Measurements from ENCODE around the gene FHAD1. TPM values are rescaled to one million over a fixed set of nuclear protein-coding genes. Genes with fewer than 3 reads are reported as not detected.

The FHAD1 gene
- total and polyA plus RNA-seq, 9 donors, result 0.82 to 2.1 (median 1.3) TPM

DNA sequence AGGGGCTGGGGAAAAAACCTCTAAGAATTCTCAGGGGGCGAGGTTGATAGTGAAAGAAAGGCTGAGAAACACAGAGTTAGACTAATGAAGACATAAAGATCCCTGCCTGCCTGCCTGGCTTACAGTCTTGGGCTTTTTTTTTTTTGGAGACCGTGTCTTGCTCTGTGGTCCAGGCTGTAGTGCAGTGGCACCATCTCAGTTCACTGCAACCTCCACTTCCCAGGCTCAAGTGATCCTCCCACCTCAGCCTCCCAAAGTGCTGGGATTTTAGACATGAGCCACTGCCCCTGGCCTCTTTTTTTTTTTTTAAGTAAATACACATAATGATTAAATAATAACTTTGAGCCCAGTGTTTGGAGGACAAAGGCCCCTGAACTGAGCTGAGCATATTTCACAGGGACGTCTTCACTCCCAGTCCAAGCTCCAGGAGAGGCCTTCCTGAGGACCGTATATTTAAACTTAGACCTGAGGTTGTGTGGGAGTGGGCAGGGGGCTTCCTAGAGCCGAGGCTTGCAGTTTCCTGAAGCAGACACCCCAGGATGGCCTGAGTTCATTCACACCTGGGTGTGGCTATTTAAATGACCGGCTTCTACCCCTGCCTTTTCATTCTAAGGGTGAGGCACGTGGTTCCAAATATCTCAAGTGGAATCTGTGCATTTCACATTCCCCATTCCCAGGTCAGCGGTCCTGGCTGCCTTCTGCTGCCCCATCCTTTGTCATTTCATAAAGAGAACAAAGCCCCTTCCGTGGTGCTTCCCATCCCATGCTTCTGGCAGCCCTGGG is 146.6 kb downstream of the FHAD1 start:
- no peaks in the 10 kb centered on the region for H3K36me3 ChIP-seq (ENCODE audit: control insufficient read depth, insufficient read depth, low read length)
- no peaks in the 10 kb centered on the region for H3K4me1 ChIP-seq (ENCODE audit: control insufficient read depth, insufficient read depth, low read length)
- no peak overlapping the region for H3K4me3 ChIP-seq (ENCODE audit: low read length)
- H3K9me3 ChIP-seq (replicated peaks; ENCODE audit: control insufficient read depth, low read depth, low read length), result no peaks in the 10 kb centered on the region
- H3K27ac ChIP-seq (ENCODE audit: low read length), result no peak overlapping the region
- no peak for DNase-seq
- 52% methylated on average over 8 of the region's 9 CpGs for WGBS (ENCODE audit: insufficient coverage)
- peaks cover 4% of the 10 kb centered on the region for H3K27me3 ChIP-seq (ENCODE audit: control insufficient read depth, insufficient read depth, low read length)

DNA sequence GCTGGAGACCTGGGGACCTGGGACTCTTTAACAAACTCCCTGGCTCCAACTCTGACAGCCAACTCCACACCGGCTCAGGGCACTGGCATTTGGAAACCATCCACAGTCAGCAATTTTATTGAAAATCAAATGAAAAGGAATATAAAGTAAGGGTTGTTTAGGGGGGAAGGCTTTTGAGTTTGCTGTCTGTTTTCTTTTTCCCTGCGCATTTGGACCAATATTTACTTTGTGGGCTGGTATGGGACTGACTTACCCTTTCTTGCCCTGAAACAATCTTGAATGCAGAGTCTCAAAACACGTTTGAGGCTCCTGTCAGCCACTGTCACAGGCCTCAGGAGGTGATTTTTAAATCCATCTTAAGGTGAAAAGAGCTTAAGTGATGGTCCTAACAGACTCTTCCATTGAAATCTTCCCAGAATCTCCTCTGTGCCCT is 147.3 kb downstream of the FHAD1 start:
- no peak overlapping the region for H3K27ac ChIP-seq (ENCODE audit: low read length)
- no peak overlapping the region for H3K4me3 ChIP-seq (ENCODE audit: low read length)
- peaks cover 3% of the 10 kb centered on the region for H3K27me3 ChIP-seq (ENCODE audit: control insufficient read depth, insufficient read depth, low read length)
- peaks cover under 1% of the 10 kb centered on the region for H3K9me3 ChIP-seq (replicated peaks; ENCODE audit: control insufficient read depth, low read depth, low read length)
- no peaks in the 10 kb centered on the region for H3K4me1 ChIP-seq (ENCODE audit: control insufficient read depth, insufficient read depth, low read length)
- no peak for DNase-seq
- no CpG with 5 or more reads among the region's 3 CpGs for WGBS (ENCODE audit: insufficient coverage)
- H3K36me3 ChIP-seq (ENCODE audit: control insufficient read depth, insufficient read depth, low read length), result no peaks in the 10 kb centered on the region

DNA sequence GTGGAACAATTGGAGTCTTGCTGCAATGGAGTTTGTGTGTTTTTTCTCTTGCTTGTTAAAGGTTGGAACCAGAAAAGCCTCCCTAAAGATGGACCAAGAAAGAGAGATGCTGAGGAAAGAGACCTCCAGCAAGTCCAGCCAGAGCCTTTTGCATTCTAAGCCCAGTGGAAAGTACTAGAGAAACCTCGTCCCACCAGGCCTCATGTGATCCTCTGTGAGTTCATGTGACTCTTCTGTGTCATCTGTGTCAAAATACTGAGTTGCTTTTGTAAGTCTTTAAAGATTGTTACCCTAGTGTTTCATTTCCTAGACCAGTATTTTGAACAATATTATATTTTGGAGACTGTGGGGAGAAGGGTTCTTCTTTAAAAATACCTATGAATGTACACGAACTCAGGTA is 150.2 kb downstream of the FHAD1 start:
- H3K4me1 ChIP-seq (ENCODE audit: control insufficient read depth, insufficient read depth, low read length), result no peaks in the 10 kb centered on the region
- no peak for DNase-seq
- WGBS (ENCODE audit: insufficient coverage), result no CpG with 5 or more reads among the region's 2 CpGs
- peaks cover 3% of the 10 kb centered on the region for H3K27me3 ChIP-seq (ENCODE audit: control insufficient read depth, insufficient read depth, low read length)
- H3K36me3 ChIP-seq (ENCODE audit: control insufficient read depth, insufficient read depth, low read length), result no peaks in the 10 kb centered on the region
- H3K4me3 ChIP-seq (ENCODE audit: low read length), result no peak overlapping the region
- no peak overlapping the region for H3K27ac ChIP-seq (ENCODE audit: low read length)
- H3K9me3 ChIP-seq (replicated peaks; ENCODE audit: control insufficient read depth, low read depth, low read length), result peaks cover 9% of the 10 kb centered on the region

DNA sequence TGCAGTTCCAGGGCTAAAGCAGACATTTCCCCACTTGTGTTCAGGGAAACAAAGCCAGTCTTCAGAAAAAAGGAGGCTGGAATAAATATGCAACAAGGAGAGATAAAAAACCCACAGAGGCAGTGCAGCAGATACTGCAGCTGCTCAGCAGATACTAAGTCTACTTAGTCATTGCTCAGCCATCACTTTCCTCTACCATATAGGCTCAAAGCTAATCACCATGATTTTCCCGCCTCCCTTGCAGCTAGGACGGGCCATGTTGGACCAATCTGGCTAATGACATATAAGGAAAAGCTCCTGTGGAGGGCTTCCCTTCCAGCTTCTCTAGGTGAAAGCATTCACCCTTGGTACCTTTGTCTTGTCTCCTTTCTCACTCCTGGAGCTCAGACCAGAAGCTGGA is 152.7 kb downstream of the FHAD1 start:
- DNase-seq, result no peak
- no peaks in the 10 kb centered on the region for H3K36me3 ChIP-seq (ENCODE audit: control insufficient read depth, insufficient read depth, low read length)
- no peaks in the 10 kb centered on the region for H3K4me1 ChIP-seq (ENCODE audit: control insufficient read depth, insufficient read depth, low read length)
- no peak overlapping the region for H3K27ac ChIP-seq (ENCODE audit: low read length)
- no peaks in the 10 kb centered on the region for H3K27me3 ChIP-seq (ENCODE audit: control insufficient read depth, insufficient read depth, low read length)
- no peak overlapping the region for H3K4me3 ChIP-seq (ENCODE audit: low read length)
- 90% methylated on average over 2 of the region's 2 CpGs for WGBS (ENCODE audit: insufficient coverage)
- peaks cover 9% of the 10 kb centered on the region for H3K9me3 ChIP-seq (replicated peaks; ENCODE audit: control insufficient read depth, low read depth, low read length)

DNA sequence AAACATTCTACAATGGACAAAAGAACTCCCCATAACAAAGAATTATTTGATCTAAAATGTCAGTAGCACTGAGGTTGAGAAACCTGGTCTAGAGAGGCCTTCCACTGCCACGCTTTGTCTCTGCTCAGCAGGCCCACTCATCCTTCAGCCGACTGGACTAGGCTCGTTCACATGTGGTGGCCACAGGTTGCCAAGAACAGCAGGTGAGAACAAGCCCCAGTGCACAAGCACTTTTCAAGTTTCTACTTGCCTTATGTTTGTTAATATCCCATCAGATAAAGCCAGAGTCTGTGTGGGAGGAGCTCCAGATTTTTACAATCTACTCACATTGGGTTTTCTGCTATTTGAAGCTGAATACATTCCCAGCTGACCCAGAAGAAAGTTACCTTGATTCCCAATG is 153.6 kb downstream of the FHAD1 start:
- no peaks in the 10 kb centered on the region for H3K27me3 ChIP-seq (ENCODE audit: control insufficient read depth, insufficient read depth, low read length)

DNA sequence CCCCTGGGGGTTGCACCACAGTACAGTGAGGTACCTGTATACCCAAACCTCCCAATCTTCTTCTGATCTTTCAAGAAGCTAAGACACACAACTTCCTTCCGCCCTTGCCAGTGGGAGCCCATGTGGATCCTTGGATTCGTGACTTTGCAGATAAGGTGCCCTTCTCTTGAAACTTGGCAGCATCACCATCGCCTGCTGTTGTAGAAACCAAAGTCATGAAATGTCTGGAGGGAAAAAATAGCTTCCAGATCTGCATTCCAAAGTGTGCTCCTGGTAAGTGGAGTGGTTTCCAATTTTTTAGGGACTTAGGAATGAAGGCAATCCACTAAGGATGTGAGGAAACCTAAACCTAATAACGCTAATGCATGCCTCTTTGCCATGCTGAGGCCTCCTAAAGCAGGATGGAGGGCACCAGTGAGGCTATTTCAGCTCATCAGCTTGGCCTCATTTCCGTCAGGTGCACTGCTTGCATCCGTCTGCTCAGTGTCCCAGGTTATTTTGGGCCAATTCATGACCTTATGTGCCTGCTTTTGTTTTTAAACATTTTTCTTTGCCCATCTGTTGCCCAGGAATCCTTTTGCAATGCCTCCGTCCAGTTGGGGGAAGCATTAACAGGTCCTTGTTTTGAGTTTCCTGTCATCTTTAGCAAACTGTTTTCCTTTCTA is 154.5 kb downstream of the FHAD1 start:
- Histone ChIP-seq H3K4me3 (ENCODE audit: low read length) (no peak overlapping the region), H3K27me3 (ENCODE audit: control insufficient read depth, insufficient read depth, low read length) (no peaks in the 10 kb centered on the region), H3K4me1 (ENCODE audit: control insufficient read depth, insufficient read depth, low read length) (peaks cover under 1% of the 10 kb centered on the region), H3K9me3 (replicated peaks; ENCODE audit: control insufficient read depth, low read depth, low read length) (peaks cover 9% of the 10 kb centered on the region), H3K36me3 (ENCODE audit: control insufficient read depth, insufficient read depth, low read length) (no peaks in the 10 kb centered on the region), H3K27ac (ENCODE audit: low read length) (no peak overlapping the region)
- 71% methylated on average over 5 of the region's 7 CpGs for WGBS (ENCODE audit: insufficient coverage)
- DNase-seq, result no peak

More for the DNA sequence above, 153.6 kb downstream of the FHAD1 start:
- Histone ChIP-seq H3K9me3 (replicated peaks; ENCODE audit: control insufficient read depth, low read depth, low read length) (peaks cover 9% of the 10 kb centered on the region), H3K4me3 (ENCODE audit: low read length) (no peak overlapping the region), H3K4me1 (ENCODE audit: control insufficient read depth, insufficient read depth, low read length) (no peaks in the 10 kb centered on the region), H3K27ac (ENCODE audit: low read length) (no peak overlapping the region), H3K36me3 (ENCODE audit: control insufficient read depth, insufficient read depth, low read length) (no peaks in the 10 kb centered on the region)
- WGBS (ENCODE audit: insufficient coverage), result 90% methylated on average over 2 of the region's 3 CpGs
- no peak for DNase-seq

DNA sequence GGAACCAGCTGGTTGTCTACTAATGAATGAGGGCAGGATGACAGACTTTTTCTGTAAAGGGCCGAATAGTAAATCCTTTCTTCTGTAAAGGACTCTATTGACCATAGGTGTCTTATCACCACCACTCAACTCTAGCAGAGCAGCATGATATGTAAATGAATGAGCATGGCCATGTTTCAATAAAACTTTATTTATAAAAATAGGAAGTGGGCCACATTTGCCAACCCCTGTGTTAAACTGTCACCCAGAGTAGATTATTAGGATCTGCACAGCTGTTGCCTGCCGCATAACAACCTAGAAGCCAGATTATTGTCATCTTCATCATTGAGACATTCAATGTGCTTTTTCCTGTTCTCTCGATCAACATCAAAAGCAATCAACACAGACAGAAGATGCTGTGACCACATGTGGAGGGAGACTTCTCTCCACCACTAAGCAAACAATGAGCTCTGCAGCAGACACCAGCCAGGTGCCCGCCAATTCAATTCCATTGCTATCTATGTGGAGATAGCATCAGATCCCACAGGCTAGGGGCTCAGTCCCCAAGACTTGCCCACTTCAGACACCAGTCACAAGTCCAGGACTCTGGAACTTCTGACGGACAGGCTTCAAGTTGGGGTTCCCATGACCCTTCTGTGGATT is 155.9 kb downstream of the FHAD1 start:
- Histone ChIP-seq H3K4me3 (ENCODE audit: low read length) (no peak overlapping the region), H3K27me3 (ENCODE audit: control insufficient read depth, insufficient read depth, low read length) (no peaks in the 10 kb centered on the region), H3K27ac (ENCODE audit: low read length) (no peak overlapping the region), H3K4me1 (ENCODE audit: control insufficient read depth, insufficient read depth, low read length) (peaks cover 11% of the 10 kb centered on the region), H3K36me3 (ENCODE audit: control insufficient read depth, insufficient read depth, low read length) (no peaks in the 10 kb centered on the region), H3K9me3 (replicated peaks; ENCODE audit: control insufficient read depth, low read depth, low read length) (peaks cover 9% of the 10 kb centered on the region)
- no peak for DNase-seq
- 57% methylated on average over 1 of the region's 5 CpGs for WGBS (ENCODE audit: insufficient coverage)

DNA sequence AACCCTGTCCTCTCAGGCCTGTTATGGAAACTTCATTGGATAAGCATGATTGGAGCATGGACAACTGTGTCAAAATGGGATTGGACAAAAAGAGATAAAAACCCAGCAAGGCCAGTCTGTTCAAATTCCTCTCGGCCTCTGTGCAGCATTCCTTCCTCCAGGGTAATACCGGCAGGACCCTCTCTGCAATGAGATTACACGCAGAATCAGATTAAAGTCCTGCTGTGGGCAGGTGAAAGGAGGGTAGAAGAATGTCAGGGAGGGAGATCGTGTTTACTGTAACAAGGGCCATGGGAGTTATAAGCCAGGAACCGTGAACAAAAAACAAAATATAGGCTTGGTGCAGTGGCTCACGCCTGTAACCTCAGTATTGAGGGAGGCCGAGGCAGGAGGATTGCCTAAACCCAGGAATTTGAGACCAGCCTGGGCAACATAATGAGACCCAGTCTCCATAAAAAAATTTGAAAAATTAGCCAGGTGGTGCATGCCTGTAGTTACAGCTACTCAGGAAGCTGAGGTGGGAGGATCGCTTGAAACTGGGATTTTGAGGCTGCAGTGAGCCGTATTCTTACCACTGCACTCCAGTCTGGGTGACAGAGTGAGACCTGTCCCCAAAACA is 157.0 kb downstream of the FHAD1 start:
- 92% methylated on average over 7 of the region's 9 CpGs for WGBS (ENCODE audit: insufficient coverage)

DNA sequence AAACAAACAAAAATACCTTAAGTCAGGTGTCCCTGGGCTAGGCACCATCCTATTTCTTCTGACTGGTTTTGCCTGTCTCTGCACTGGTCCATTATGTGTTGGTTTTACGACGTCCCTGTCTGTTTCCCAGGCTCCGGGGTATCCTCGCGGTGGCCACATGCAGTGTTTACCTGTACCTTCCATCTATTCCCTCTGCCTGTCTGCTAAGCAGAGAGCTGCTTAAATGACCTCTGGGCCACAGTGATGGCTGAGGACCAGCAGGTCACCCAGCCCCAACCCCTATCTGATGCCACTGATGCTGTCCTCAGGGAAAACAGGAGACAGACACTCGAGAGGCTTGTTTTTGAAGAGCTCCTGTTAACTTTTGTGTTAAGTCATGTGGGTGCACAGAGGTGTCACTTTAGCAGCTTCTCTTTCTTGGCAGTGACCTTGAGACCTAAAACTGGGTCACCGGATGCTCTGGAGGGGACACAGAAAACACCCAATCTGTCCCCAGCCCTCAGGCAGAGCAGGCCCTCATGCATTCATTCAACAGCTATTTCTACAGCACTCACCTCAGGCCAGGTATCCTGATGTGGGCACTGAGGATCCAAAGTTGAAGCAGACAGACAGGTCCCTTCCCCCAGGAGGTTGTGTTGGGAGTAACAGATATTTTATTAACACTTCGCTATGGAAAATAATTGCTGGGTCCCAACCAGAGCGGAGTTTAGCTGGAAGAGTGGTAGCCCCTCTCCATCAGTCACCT is 158.3 kb downstream of the FHAD1 start:
- DNase-seq, result no peak
- H3K4me3 ChIP-seq (ENCODE audit: low read length), result no peak overlapping the region
- H3K27ac ChIP-seq (ENCODE audit: low read length), result no peak overlapping the region
- H3K27me3 ChIP-seq (ENCODE audit: control insufficient read depth, insufficient read depth, low read length), result peaks cover 3% of the 10 kb centered on the region
- WGBS (ENCODE audit: insufficient coverage), result 84% methylated on average over 8 of the region's 9 CpGs
- no peaks in the 10 kb centered on the region for H3K36me3 ChIP-seq (ENCODE audit: control insufficient read depth, insufficient read depth, low read length)
- peaks cover 20% of the 10 kb centered on the region for H3K4me1 ChIP-seq (ENCODE audit: control insufficient read depth, insufficient read depth, low read length)
- H3K9me3 ChIP-seq (replicated peaks; ENCODE audit: control insufficient read depth, low read depth, low read length), result no peaks in the 10 kb centered on the region

More for the DNA sequence above, 157.0 kb downstream of the FHAD1 start:
- Histone ChIP-seq H3K27me3 (ENCODE audit: control insufficient read depth, insufficient read depth, low read length) (peaks cover under 1% of the 10 kb centered on the region), H3K9me3 (replicated peaks; ENCODE audit: control insufficient read depth, low read depth, low read length) (peaks cover 9% of the 10 kb centered on the region), H3K4me3 (ENCODE audit: low read length) (no peak overlapping the region), H3K36me3 (ENCODE audit: control insufficient read depth, insufficient read depth, low read length) (no peaks in the 10 kb centered on the region), H3K4me1 (ENCODE audit: control insufficient read depth, insufficient read depth, low read length) (peaks cover 16% of the 10 kb centered on the region), H3K27ac (ENCODE audit: low read length) (no peak overlapping the region)
- no peak for DNase-seq
